Stomach (tissue), 4 donors: Measurements from ENCODE around the gene MED15.

Experiments used
- CTCF ChIP-seq, 7 experiments: fragments of 450-650 bp in 4 of 7; fragments of 200-600 bp in 3 of 7; sonication (generic) in 3 of 7; IDR thresholded peaks; one replicate each; pipeline ENCODE4 v1.5.1; 2016 to 2019; ENCODE audit warnings: antibody characterized with exemption in 7 of 7, control low read depth in 2 of 7, mild to moderate bottlenecking in 1 of 7
- EP300 ChIP-seq: sonication (generic); formaldehyde crosslinking; IDR thresholded peaks from one replicate; pipeline ENCODE4 v1.6.1; 2017; ENCODE audit warnings: antibody characterized with exemption
- POLR2AphosphoS5 ChIP-seq, 3 donors: sonication (generic); formaldehyde crosslinking; IDR thresholded peaks; one replicate each; pipeline ENCODE4 v1.6.1; 2016; ENCODE audit warnings: antibody characterized with exemption in 3 of 3

GRCh38 chr22:20484948-20485683 lies 22.3 kb upstream of the MED15 start:
- TF ChIP-seq POLR2AphosphoS5 (IDR thresholded peaks at IDR 0.05) (no peak), CTCF (IDR thresholded peaks at IDR 0.05) (no peak), EP300 (no peak)
